Measurements from ENCODE around the gene KLHL18. TPM values are rescaled to one million over a fixed set of nuclear protein-coding genes. Genes with fewer than 3 reads are reported as not detected.
"Not testable (repeated sequence)": the region's sequence is repeated elsewhere in the genome, so short reads cannot be mapped to it uniquely, and the experiment has no call there.

Gene KLHL18
- total RNA-seq, 1 donor, result 22.9 TPM

DNA sequence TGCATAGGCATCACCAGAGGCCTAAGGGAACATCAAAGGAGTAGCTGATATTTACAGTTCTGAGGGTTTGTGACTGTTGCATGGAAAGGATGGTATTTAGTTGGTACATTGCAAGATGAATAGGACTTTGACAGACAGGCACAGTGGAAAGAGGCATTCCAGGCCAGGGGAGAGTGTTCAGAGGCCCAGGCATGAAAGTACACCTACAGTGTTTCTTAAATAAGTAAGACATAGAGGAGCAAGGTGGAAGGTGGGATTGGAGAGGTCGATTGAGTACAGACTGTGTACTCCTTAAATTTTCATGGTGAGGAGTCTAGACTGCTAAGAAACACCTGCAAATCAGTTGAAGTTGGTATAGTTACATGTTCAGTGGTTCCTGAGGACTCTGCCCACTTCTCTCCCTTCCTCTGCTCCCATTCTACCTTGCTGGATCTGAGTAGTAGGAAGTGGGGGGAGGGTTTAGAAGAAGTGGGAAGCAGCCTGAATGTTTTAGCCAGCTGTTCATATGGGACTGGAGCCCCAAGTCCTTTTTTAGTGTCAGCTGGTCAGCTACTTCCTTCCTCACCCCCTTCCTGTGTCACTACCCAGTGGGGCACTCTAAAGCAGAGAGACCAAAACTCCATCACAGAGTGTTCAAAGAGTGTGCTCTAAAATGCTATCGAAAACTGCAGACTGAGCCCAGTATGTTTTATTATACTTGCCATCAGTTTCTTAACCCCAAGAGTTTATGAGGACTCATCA is 14.0 kb downstream of the KLHL18 start:
- TF ChIP-seq CTCF (IDR thresholded peaks at IDR 0.05; ENCODE audit: insufficient read depth, low read depth, low read length), result no peak
- H3K4me3 ChIP-seq (ENCODE audit: low read depth, low read length), result no peak overlapping the region
- no peak for DNase-seq (ENCODE audit: low read depth)

- DNase-seq (ENCODE audit: low read depth), result no peak
- no peak for TF ChIP-seq CTCF (IDR thresholded peaks at IDR 0.05; ENCODE audit: insufficient read depth, low read depth, low read length)
- H3K4me3 ChIP-seq (ENCODE audit: low read depth, low read length), result no peak overlapping the region
Observed at GRCh38 chr3:47298439-47298838, 15.7 kb downstream of the KLHL18 start.

- no peak for TF ChIP-seq CTCF (IDR thresholded peaks at IDR 0.05; ENCODE audit: insufficient read depth, low read depth, low read length)
- no peak for DNase-seq (ENCODE audit: low read depth)
- no peak overlapping the region for H3K4me3 ChIP-seq (ENCODE audit: low read depth, low read length)
Observed at GRCh38 chr3:47299381-47300318, 16.9 kb downstream of the KLHL18 start.

GRCh38 chr3:47301456-47301855 is 18.7 kb downstream of the KLHL18 start:
- no peak overlapping the region for H3K4me3 ChIP-seq (ENCODE audit: low read depth, low read length)
- TF ChIP-seq CTCF (IDR thresholded peaks at IDR 0.05; ENCODE audit: insufficient read depth, low read depth, low read length), result no peak
- no peak for DNase-seq (ENCODE audit: low read depth)

DNA sequence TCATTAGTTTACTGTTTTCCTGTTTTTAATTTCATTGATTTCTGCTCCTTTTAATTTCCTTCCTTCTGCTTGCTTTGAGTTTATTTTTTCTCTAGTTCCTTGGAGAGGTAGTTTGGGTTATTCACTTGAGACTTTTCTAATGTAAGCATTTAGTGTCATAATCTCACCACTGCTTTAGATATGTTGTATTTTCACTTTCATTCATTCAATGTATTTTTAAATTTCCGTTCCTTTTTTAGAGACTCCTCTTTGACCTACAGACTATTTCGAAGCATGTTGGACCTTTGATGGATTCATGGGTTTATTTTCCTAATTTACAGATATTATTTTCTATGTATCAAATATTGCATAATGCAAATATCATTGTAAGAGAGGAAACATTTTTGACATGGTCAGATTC is 23.3 kb downstream of the KLHL18 start:
- H3K4me3 ChIP-seq (ENCODE audit: low read depth, low read length), result no peak overlapping the region
- TF ChIP-seq CTCF (IDR thresholded peaks at IDR 0.05; ENCODE audit: insufficient read depth, low read depth, low read length), result no peak
- DNase-seq (ENCODE audit: low read depth), result no peak

DNA sequence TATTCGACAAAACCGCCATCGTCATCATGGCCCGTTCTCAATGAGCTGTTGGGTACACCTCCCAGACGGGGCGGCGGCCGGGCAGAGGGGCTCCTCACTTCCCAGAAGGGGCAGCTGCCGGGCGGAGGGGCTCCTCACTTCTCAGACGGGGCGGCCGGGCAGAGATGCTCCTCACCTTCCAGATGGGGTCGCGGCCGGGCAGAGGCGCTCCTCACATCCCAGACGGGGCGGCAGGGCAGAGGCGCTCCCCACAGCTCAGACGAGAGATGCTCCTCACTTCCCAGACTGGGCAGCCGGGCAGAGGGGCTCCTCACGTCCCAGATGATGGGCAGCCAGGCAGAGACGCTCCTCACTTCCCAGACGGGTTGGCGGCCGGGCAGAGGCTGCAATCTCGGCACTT is 26.5 kb downstream of the KLHL18 start:
- not testable (repeated sequence) for H3K4me3 ChIP-seq (ENCODE audit: low read depth, low read length); DNase-seq (ENCODE audit: low read depth)

DNA sequence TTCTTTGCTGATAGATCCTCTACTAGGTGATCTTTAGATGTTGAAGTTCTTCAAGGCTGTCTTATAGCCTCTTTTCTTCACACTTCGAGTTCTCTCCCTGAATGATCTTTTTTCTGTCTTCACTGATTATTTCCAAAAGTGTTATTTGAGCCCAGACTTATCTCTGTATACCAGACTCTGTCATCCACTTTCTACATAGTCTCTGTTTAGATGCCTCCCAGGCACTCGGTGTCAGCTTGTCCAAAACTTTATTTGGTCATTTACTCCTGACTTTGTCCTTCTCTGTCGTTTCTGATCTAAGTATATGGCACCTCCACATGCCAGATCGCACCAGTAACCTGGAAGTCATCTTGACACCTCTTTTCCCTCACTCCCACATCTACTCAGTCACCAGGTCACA is 27.6 kb downstream of the KLHL18 start:
- no peak overlapping the region for H3K4me3 ChIP-seq (ENCODE audit: low read depth, low read length)
- TF ChIP-seq CTCF (IDR thresholded peaks at IDR 0.05; ENCODE audit: insufficient read depth, low read depth, low read length), result no peak
- no peak for DNase-seq (ENCODE audit: low read depth)

Measured in fibroblast of villous mesenchyme (primary cell).